HK-2 (cell line): ENCODE results near the gene LRFN3.
"Not testable (repeated sequence)": the region's sequence is repeated elsewhere in the genome, so short reads cannot be mapped to it uniquely, and the experiment has no call there.

Source experiments
- DNase-seq: peaks from one replicate; pipeline ENCODE4 v3.0.0-alpha.2; 2018; ENCODE audit not compliant: unreplicated experiment

The LRFN3 gene

GRCh38 chr19:35935911-35936737 is at the start of gene LRFN3:
Gene LRFN3, plus strand, starts transcription at chr19:35936374. Its CDS starts 3,052 bp downstream, at chr19:35939426.
- peak; percentile 61 for DNase-seq

- DNase-seq = no peak
Observed at GRCh38 chr19:35887197-35887596, 49.0 kb upstream of the LRFN3 start.

GRCh38 chr19:35888398-35888797 is 47.8 kb upstream of the LRFN3 start:
- no peak for DNase-seq

- no peak for DNase-seq
Observed at GRCh38 chr19:35889370-35890112, 46.6 kb upstream of the LRFN3 start.

- DNase-seq = no peak
Observed at GRCh38 chr19:35890113-35890650, 46.0 kb upstream of the LRFN3 start.

GRCh38 chr19:35891819-35892218 is 44.4 kb upstream of the LRFN3 start:
- DNase-seq = not testable (repeated sequence)

- no peak for DNase-seq
Observed at GRCh38 chr19:35894342-35894741, 41.8 kb upstream of the LRFN3 start.

- DNase-seq = no peak
Observed at GRCh38 chr19:35895911-35896642, 40.1 kb upstream of the LRFN3 start.

GRCh38 chr19:35896643-35897040 is 39.5 kb upstream of the LRFN3 start:
- no peak for DNase-seq

- DNase-seq = no peak
Observed at GRCh38 chr19:35897706-35898451, 38.3 kb upstream of the LRFN3 start.

GRCh38 chr19:35898499-35898809 is 37.7 kb upstream of the LRFN3 start:
- DNase-seq = no peak

- DNase-seq = peak; percentile 80
Observed at GRCh38 chr19:35899547-35900214, 36.5 kb upstream of the LRFN3 start.

- no peak for DNase-seq
Observed at GRCh38 chr19:35901055-35901644, 35.0 kb upstream of the LRFN3 start.

- DNase-seq = no peak
Observed at GRCh38 chr19:35901854-35902661, 34.1 kb upstream of the LRFN3 start, which contains the start of gene HCST. Gene HCST, plus strand, starts transcription at chr19:35902529. Its CDS starts 65 bp downstream, at chr19:35902594.

GRCh38 chr19:35902870-35903475 is 33.2 kb upstream of the LRFN3 start:
- no peak for DNase-seq

GRCh38 chr19:35903550-35904179 is 32.5 kb upstream of the LRFN3 start:
- DNase-seq = peak; percentile 72

- DNase-seq = no peak
Observed at GRCh38 chr19:35904311-35905068, 31.7 kb upstream of the LRFN3 start.

- no peak for DNase-seq
Observed at GRCh38 chr19:35905178-35905727, 30.9 kb upstream of the LRFN3 start.
